GM18520 (cell line): ENCODE measurements around the gene COG1.

Experiments
- ATAC-seq: cut with Tn5 transposase; IDR thresholded peaks from one replicate; pipeline ENCODE4 v1.9.1; 2021; ENCODE audit not compliant: unreplicated experiment

The COG1 gene

DNA sequence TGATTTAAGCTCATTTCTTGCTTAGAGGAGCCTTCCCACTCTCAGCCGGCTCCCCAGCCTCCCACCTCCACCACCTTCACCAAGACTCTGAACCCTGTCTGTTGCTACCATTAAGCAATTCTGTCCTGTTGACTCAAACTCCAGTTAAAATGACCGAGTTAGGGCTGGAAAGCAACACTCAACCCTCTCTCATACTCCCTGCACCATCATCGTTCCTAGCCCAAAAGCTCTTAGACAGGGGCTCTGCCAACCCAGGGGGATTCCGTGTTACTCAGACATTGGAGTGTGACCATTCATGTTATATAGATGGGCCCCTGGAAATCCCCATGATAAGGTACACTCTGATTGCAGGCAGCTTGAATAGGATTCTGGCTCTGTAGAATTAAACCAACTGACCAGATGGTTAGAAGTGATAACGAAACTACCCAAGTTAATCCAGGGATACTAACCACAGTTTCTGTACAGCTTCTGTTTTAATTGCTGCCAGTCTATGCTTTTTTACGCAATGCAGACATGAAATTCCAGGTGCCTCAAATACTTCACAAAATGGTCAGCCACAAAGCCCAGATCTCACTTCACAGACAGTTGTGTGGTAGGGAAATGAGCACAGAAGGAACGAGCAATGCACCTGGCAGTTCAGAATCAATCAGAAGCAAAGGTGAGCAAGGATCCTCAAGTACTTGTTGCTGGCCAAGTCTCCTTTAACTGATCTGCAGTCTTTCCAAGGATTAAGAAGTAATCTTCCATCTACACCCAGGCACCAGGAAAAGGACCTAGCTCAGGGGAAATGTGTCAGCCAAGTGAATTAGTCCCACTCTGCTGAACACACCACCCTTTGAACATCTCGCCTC lies 25.9 kb upstream of the COG1 start:
- no peak for ATAC-seq

DNA sequence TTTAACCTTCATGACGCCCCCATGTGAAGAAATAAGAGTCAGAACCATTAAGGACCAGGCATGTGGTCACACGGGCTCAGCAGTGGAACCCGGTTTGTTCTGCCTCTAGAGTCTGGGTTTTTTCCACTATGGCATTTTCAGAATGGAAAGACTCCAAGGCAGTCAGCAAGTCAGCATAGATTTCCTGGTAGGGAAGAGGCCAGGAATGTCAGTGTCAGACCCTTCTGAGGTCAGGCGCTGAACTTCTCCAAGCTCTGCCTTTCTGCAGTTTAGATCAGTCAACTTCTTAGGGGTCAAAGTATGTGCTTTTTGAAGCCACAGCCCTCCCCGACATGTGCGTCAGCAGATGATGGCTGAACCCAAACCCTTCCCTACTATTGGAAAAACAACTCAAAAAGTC lies 24.2 kb upstream of the COG1 start:
- no peak for ATAC-seq

DNA sequence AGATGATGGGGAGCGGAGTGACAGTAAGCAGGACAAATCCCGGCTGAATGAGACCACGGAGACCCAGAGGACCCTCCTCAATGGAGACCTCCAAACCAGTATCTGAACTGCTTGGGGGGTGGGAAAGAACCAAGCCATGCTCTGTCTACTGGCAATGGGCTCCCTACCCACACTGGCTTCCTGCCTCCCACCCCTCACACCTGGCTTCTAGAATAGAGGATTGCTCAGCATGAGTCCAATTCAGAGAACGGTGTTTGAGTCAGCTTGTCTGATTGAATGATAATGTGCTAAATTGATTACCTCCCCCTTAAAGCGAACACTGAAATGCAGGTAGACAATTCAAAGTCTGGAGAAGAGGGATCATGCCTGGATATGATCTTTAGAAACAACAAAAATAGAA lies 22.5 kb upstream of the COG1 start:
- no peak for ATAC-seq

DNA sequence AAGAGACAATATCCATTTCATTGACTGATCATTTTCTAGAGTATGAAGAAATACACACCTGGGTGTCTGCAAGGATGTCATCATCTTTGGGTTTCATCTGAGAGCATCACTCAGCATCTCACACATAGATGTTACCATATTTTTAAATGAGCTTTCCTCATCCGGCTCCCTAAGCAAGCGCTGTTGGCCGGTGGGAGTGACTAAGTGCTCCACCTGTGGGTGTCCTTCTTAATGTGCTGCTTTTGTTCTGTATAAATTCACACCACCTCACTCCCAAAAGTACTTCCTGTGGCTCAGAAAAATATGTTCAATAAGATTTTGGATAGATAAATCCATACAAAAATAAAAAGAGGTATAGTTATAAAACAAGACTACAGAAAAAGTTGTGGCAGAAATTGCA lies 20.6 kb upstream of the COG1 start:
- ATAC-seq = no peak

DNA sequence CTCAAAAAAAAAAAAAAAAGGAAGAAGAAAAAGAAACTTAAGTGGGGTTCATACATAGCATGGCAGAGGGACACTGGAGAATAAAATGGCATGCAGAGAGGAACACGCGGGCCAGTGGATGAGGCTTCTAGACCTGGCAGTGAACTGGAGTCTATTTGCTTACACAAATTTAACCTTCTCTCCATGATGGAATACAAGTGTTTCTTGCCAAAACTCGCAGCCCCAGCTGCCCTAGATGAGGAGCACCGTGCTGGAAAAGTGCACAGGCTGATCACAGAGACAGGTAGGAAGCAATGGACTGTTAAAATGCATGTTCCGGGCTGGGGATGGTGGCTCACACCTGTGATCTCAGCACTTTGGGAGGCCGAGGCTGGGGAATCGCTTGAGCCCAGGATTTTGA lies 18.7 kb upstream of the COG1 start:
- no peak for ATAC-seq

DNA sequence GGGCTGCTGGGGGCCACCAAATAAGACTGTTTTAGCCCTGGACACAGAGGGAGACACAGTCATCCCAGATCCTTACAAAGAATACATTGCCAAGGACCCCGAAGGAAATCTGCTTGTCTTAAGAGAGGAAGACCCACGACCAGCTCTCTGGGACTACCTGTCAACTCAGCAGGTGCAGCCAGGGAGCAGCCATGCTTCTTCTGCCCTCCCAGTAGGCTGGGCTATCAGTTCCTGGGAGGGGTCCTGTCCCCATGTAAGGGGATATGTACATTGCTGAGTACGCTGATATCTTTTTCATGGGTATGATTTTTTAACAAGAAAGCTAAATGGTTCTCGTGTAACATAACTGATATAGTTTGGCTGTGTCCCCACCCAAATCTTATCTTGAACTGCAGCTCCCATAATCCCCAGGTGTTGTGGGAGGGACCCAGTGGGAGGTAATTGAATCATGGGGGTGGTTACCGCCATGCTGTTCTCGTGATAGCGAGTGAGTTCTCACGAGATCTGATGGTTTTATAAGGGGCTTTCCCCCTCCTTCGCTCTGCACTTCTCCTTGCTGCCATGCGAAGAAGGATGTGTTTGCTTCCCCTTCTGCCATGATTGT lies 16.8 kb upstream of the COG1 start:
- ATAC-seq = no peak

DNA sequence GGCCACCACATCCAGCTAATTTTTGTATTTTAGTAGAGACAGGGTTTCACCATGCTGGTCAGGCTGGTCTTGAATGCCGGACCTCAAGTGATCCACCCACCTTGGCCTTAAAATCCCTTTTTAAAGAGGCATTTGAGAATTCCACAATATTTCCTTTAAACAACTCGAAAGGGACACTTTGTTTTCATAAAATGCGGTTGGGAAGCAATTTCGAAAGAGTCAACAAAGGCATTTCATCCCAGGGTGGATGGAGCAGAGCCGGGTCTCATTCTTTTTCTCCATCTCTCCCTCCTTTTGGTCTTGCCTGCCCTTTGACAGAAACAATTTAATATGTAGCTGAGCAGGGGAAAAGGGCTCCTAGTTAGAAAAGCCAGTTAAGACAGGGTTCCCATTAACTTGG lies 13.5 kb upstream of the COG1 start:
- no peak for ATAC-seq

DNA sequence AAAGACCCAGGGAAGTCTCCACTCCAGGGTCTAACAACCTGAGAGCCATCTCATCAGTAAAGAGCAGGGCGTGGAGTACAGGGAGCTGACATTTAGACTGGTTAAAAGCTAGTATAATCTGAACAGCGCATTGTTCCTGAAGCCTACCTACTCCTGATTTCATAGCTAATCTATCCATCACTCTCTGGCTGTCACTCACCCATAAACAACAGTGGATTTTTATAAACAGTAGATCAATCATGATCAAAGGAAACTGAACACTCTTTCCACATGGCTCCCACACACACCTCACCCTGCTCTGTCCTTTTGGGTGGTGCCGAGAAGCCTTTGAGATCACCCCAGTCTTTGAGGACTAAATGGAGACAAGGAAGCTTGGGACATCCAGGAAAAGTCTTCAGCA lies 13.0 kb upstream of the COG1 start:
- no peak for ATAC-seq

DNA sequence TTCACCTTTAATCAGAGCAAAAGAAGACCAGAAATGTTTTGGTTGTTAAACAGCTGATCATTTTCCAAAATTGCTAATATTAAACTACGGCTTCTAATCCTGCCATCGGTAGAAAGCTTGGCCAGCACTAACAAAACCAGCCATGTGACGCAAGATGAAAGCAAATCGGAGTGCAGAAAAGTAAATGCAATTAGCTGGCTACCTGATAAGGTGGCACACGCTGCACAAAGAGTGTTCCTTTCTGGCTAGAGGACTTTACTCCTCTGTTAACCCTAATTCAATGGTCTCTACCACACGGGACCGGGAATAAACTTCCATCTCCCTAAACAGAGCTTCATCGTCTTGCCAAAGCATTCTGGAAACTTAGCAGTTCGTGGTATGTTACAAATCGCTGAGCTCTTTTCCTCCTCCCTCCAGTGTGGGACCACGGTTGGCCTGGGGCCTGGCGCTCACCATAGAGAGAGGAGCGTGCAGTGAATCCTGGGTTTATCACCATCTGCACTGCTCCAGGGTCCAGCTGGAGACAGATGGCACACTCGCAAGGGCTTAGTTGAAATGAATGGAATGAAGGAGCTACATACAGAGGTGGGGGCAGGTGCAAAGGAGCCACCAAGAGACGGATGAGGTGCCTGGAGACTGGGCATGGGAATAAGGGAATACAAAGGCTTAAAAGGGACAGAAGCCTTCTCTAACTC lies 10.1 kb upstream of the COG1 start:
- ATAC-seq = no peak

DNA sequence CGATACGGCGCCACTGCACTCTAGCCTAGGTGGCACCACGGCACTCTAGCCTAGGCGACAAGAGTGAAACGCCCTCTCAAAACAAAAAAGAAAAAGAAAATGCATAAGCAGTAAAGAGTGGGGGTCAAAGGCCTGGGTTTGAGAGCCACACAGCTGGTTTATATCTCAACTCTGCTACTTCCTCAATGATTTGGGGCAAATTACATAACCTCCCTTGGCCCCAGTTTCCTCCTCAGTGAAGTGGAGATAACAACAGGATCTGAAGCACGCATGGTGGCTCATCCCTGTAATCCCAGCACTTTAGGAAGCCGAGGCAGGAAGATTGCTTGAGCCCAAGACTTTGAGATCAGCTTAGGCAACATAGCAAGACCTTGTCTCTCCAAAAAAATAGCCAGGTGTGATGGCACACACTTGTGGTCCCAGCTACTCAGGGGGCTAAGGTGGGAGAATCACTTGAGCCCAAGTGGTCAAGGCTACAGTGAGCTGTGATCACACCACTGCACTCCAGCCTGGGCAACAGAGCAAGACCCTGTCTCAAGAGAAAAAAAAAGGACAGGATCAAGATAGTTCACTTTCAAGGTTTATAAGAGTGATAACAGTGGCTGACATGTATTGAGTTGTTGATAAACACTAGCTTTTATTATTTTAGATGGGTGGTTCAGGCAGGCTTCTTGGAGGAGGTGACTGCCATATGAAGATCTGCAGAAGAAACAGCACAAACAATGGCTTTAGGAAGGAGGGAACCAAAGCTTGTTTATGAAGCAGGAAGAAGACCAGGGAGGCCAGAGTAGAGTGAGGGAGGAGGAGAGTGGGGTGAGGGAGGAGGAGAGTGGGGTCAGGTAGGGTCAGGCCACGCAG lies 8.5 kb upstream of the COG1 start:
- no peak for ATAC-seq

DNA sequence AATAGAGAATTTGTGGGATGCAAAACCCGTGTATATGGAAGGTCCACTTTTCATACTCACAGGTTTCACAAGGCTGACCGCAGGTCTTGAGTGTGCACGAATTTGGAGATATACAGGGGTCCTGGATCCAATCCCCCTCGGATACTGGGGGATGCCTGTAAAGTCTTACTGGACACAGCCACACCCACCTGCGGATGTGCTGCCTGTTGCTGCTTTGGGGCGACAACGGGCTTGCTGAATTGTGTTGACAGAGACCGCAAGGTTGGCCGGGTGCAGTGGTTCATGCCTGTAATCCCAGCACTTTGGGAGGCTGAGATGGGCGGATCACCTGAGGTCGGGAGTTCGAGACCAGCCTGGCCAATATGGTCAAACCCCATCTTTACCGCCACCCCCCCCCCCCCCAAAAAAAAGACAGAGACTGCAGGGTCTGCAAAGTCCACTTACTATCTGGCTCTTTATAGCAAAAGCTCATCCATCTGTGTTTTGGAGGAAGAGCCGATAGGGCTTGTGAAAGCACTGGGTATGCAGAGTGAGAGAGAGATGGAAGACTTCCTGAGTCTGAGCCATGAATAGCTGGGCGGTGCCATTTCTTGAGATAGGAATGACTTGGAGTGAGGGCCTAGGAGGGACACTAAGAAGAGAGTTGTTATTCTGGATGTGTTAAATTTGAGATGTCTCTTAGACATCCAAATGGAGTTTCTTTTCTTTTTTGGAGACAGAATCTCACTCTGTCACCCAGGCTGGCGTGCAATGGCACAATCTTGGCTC lies 6.4 kb upstream of the COG1 start:
- no peak for ATAC-seq

DNA sequence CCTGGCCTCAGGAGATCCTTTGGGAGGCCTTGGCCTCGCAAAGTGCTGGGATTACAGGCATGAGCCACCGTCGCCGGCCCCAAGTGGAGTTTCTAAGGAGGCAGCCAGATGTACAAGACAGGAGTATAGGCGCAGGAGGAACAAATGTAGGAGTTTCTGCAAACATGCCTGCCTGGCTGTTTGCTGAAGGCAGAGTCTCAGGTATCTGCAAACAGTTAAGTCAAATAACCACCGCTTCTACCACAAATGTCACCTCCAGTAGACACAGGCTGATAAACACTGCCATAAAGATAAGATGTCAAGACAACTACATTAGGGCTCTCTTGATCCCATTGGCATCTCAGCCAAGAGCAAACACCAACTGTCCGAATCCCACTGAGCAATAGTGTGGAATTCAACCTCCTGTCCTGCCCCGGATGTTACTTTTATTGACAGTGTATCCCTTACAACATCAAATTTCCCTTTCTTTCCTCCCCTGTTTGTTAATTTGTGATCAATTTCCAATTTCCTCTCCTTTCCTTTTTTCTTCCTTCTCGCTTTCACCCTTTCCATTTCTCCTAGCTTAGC lies 5.6 kb upstream of the COG1 start:
- ATAC-seq = no peak

DNA sequence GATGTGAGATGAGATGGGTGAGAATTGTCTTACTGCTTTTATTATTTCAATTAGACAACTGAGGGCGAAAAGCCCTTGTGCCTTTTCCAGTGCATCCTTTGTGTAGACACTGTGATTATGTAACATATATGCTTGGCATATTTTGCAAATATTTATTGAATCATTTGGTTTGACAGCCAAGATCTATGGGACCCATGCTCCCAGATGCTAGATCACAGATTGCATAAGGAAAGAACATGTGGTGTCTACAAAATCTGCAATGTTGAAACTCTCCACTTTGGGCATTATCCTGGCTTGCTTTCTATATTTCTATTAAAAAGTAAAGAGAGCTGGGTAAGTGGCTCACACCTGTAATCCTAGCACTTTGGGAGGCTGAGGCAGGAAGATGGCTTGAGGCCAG lies 4.8 kb upstream of the COG1 start:
- ATAC-seq = no peak

DNA sequence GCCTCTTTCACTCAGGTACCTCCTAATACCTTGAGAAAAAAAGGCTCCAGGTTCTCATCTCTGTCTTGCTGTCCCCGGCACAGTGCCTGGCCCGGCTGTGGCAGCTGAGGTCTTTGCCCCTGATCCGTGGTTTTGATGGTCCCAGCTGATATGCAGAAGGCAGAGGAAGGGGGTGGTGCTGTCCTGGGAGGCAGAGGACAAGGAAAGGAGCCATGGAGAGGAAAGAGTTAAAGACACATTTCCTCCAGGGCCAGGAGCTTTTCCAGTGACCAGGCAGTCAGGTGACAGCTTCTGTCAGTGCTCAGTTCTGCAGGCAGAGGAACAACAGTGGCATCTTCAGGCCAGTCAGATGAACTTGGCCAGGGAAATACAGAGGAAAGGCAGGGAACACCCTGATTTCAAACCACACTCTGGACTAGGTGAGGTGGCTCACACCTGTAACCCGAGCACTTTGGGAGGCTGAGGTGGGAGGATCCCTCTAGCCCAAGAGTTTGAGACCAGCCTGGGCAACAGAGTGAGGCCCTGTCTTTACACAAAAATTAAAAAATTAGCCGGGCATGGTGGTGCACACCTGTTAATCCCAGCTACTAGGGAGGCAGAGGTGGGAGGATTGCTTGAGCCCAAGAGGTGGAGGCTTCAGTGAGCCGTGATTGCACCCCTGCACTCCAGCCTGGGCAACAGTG lies 3.3 kb upstream of the COG1 start:
- ATAC-seq = no peak

DNA sequence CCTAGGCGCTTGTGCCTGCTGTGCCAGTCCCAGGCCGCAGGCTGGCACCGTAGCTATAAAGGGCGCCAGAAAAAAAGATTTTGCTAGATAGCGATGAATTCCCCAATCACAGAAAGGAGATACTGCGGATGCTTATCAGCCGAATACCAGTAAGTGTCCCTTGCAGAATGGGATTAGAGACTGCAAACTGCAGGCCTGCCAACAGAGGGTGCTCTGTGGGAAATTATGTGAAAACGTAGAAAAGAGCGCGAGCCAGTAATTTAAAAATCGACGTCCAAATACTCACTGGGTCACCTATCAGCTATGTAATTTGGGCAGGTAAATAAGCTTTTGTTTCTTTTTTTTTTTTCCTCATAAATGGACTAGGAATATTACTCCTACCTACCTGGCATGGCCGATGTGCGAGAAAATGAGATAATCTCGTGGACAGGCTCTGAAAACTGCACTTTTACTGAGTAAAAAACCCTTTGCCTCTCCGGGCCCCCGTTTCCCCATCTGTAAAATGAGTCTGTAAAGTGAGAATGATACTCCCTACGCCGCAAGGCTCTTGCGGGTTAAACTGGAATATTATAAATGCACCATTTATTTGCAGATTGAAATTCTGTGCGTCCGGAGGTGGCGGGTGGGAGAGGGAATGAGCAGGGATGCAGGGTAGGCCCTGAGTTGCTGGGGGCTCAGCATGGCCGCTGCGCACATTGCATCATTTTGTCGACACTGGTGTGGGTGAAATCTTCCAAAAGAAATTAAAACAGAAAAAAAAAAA lies 1.2 kb upstream of the COG1 start:
- peak; percentile 34 for ATAC-seq

DNA sequence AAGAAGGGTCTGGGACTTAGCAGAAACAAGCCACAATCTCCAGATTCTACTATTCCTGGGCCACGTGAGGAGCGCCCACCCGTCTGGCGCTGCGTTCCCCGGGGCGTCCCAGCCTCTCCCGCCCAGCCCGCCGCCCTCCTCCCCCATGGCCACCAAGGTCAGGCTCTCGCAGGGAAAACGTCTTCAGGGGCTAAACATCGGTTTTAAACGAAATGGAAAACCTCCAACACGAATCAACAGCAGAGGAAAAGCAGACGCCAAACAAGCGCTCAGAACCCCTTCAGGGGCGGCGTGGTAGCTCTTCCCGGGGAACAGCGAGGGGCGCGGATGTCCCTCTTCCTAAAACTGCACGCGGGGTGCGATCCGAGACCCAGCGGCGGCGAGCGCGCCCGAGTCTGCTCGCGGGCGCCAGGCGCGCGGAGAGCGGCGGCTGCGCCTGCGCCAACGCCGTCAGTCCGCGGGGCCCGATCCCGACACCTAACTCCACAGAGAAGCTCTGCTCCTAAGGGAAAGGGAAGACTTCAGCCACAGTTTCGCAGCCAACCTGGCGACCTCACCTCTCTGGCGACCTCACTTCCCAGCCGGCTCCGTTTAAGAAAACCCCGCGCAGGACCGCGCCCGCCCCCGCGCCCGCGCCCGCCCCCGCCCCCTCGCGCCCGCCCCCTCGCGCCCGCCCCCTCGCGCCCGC lies 505 bp upstream of the COG1 start:
- ATAC-seq = peak; percentile 28

DNA sequence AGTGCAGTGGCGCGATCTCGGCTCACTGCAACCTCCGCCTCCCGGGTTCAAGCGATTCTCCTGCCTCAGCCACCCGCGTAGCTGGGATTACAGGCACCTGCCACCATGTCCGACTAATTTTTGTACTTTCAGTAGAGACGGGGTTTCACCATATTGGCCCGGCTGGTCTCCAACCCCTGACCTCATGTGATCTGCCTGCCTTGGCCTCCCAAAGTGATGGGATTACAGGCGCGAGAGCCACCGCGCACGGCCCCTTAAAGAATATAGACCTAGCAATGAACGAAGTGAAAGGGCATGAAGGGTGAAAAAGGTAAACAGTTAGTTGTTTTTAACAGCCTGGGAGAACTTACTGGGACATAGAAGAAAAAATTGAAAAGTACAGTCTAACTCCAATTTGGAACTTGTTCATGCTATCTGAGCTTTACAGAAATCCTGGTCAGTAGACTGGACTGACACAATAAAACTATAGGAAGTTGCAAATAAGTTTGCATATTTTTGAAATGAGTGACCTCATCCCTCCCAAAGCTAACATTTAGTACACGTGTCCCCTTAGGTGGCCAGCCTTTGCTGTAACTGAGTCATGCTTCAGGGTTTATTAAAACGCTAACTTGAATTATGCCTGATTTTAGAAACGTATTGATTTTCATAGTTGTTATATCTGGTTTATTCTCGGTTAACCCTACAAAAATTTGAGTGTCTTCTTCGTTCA lies 1.8 kb downstream of the COG1 start:
- ATAC-seq = no peak

DNA sequence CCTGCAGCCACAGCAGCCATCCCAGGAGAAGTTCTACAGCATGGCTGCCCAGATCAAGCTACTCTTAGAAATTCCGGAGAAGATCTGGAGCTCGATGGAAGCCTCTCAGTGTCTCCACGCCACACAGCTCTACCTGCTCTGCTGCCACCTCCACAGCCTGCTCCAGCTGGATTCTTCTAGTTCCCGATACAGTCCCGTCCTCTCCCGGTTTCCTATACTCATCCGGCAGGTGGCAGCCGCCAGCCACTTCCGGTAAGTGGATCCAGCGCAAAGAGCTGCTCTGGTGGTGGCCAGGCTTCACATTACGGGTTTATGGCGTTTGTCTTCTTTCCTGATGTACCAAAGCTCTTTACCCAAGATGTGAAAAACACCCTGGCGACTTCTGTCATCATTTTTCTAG lies 3.6 kb downstream of the COG1 start:
- ATAC-seq = no peak
